ENCODE results near the gene P4HB.

DNA sequence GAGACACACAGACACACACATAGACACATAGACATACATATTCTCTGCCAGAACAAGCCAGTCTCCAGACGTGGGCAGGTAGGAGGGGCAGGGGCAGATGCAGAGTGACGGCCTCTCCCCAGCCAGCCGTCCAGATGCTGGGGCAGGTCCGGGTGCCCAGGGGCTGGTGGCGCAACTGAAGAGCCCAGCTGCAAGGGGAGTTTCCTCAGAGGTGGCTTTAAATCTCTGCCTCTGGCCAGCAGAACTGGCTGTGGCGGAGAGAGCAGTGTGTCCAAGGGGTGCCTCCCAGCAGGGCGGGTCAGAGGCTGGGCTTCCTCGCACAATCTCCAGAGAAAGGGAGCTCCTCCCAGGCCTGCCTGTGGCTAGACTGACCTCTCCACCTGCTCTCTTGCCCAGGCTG lies 65.8 kb downstream of the P4HB start:
- no peak for TF ChIP-seq ZBTB7A (IDR thresholded peaks at IDR 0.05; ENCODE audit: low read depth)
- no peak; the same call in 1 of the 2 replicates for TF ChIP-seq CEBPB (IDR thresholded peaks at IDR 0.05)
- no peak for TF ChIP-seq RAD21 (IDR thresholded peaks at IDR 0.05; ENCODE audit: low read depth)
- TF ChIP-seq TAF1 (IDR thresholded peaks at IDR 0.05; ENCODE audit: low read depth), result no peak
- TF ChIP-seq EP300 (IDR thresholded peaks at IDR 0.05; ENCODE audit: borderline replicate concordance), result no peak
- no peak for TF ChIP-seq CREB1 (IDR thresholded peaks at IDR 0.05; ENCODE audit: low read depth)
- no peak for TF ChIP-seq NFIC (IDR thresholded peaks at IDR 0.05)
- TF ChIP-seq EGR1 (IDR thresholded peaks at IDR 0.05), result no peak
- no peak for TF ChIP-seq MAX (IDR thresholded peaks at IDR 0.05)
- TF ChIP-seq, protein P1, sequence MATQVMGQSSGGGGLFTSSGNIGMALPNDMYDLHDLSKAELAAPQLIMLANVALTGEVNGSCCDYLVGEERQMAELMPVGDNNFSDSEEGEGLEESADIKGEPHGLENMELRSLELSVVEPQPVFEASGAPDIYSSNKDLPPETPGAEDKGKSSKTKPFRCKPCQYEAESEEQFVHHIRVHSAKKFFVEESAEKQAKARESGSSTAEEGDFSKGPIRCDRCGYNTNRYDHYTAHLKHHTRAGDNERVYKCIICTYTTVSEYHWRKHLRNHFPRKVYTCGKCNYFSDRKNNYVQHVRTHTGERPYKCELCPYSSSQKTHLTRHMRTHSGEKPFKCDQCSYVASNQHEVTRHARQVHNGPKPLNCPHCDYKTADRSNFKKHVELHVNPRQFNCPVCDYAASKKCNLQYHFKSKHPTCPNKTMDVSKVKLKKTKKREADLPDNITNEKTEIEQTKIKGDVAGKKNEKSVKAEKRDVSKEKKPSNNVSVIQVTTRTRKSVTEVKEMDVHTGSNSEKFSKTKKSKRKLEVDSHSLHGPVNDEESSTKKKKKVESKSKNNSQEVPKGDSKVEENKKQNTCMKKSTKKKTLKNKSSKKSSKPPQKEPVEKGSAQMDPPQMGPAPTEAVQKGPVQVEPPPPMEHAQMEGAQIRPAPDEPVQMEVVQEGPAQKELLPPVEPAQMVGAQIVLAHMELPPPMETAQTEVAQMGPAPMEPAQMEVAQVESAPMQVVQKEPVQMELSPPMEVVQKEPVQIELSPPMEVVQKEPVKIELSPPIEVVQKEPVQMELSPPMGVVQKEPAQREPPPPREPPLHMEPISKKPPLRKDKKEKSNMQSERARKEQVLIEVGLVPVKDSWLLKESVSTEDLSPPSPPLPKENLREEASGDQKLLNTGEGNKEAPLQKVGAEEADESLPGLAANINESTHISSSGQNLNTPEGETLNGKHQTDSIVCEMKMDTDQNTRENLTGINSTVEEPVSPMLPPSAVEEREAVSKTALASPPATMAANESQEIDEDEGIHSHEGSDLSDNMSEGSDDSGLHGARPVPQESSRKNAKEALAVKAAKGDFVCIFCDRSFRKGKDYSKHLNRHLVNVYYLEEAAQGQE (IDR thresholded peaks at IDR 0.05; ENCODE audit: low read depth), result no peak
- no peak for TF ChIP-seq FOXM1 (IDR thresholded peaks at IDR 0.05; ENCODE audit: borderline replicate concordance, low read depth)
